Measurements from ENCODE around the gene CYYR1.

CYYR1 gene

DNA sequence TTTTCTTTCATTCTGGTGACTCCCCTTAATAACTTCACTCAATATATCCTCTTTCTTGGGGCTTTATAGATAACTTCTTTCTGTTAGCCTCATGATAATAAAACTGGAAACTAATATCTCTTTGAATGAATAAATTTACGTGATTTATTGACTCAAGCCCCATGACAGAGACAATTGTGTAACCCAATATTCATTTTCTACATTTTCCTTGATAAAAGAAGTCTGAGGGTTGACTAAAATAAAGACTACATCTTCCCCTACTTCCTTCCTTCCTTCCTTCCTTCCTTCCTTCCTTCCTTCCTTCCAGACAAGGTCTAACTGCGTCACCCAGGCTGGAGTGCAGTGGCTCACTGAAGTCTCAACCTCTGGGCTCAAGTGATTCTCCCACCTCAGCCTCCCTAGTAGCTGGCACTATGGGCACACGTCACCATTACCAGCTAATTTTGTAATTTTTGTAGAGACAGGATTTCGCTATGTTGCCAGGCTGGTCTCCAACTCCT is 85.1 kb downstream of the CYYR1 start:
- no peaks in the 10 kb centered on the region for H3K27me3 Mint-ChIP-seq (ENCODE audit: low read depth)
- peaks cover 4% of the 10 kb centered on the region for H3K36me3 Mint-ChIP-seq (ENCODE audit: low read depth)
- no peak overlapping the region for H3K4me3 Mint-ChIP-seq
- H3K27ac Mint-ChIP-seq = no peak overlapping the region
- TF ChIP-seq, protein P1, sequence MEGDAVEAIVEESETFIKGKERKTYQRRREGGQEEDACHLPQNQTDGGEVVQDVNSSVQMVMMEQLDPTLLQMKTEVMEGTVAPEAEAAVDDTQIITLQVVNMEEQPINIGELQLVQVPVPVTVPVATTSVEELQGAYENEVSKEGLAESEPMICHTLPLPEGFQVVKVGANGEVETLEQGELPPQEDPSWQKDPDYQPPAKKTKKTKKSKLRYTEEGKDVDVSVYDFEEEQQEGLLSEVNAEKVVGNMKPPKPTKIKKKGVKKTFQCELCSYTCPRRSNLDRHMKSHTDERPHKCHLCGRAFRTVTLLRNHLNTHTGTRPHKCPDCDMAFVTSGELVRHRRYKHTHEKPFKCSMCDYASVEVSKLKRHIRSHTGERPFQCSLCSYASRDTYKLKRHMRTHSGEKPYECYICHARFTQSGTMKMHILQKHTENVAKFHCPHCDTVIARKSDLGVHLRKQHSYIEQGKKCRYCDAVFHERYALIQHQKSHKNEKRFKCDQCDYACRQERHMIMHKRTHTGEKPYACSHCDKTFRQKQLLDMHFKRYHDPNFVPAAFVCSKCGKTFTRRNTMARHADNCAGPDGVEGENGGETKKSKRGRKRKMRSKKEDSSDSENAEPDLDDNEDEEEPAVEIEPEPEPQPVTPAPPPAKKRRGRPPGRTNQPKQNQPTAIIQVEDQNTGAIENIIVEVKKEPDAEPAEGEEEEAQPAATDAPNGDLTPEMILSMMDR (IDR thresholded peaks at IDR 0.05; ENCODE audit: unreplicated experiment in 3 of 3) = no peak
- no peaks in the 10 kb centered on the region for H3K9me3 Mint-ChIP-seq
- peaks cover 26% of the 10 kb centered on the region for H3K4me1 Mint-ChIP-seq

DNA sequence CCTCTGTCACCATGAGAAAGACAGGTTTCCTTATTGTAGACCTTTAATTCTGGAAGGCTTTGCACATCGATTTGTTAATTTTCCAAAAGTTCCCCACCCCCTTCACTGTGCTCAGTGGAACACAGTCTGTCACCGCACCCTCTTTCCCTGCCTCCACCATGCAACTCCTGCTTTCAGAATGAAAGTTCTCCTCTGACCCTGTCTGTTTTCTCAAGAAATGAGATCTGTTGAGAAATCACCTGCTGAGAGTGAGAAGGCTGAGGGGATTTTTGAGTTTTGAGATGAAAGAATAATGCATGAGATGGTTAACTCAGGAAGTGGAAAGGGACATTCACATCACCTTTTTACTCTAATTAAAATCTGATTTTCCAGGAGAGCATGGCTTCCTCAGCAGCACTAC is 99.6 kb downstream of the CYYR1 start:
- H3K27ac Mint-ChIP-seq = no peak overlapping the region
- H3K9me3 Mint-ChIP-seq = no peaks in the 10 kb centered on the region
- H3K27me3 Mint-ChIP-seq (ENCODE audit: low read depth) = no peaks in the 10 kb centered on the region
- H3K4me1 Mint-ChIP-seq = peaks cover 6% of the 10 kb centered on the region
- TF ChIP-seq, protein P1 (IDR thresholded peaks at IDR 0.05; ENCODE audit: unreplicated experiment in 3 of 3) = no peak
- no peak overlapping the region for H3K4me3 Mint-ChIP-seq
- peaks cover 45% of the 10 kb centered on the region for H3K36me3 Mint-ChIP-seq (ENCODE audit: low read depth)

DNA sequence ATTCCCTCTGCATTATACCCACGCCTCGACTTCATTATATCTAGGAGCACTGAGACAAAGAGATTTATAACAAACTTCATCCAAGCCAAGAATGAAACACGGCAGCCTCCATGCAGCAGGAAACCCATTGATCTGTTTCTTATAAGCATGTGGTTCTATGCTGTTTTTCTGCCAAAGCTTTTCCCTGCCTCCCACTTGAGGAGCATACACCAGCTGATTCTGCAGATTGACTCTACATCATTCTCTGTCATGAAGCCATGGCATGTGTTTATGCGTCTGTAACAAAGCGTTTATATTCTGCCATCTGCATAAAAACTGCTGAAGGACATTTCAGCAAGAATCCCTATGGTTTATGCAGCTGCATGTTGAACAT is 102.0 kb downstream of the CYYR1 start:
- Mint-ChIP-seq H3K27ac (no peak overlapping the region), H3K9me3 (no peaks in the 10 kb centered on the region), H3K36me3 (ENCODE audit: low read depth) (peaks cover 32% of the 10 kb centered on the region), H3K27me3 (ENCODE audit: low read depth) (no peaks in the 10 kb centered on the region), H3K4me1 (peaks cover 6% of the 10 kb centered on the region), H3K4me3 (no peak overlapping the region)
- TF ChIP-seq, protein P1 (IDR thresholded peaks at IDR 0.05; ENCODE audit: unreplicated experiment in 3 of 3) = no peak

DNA sequence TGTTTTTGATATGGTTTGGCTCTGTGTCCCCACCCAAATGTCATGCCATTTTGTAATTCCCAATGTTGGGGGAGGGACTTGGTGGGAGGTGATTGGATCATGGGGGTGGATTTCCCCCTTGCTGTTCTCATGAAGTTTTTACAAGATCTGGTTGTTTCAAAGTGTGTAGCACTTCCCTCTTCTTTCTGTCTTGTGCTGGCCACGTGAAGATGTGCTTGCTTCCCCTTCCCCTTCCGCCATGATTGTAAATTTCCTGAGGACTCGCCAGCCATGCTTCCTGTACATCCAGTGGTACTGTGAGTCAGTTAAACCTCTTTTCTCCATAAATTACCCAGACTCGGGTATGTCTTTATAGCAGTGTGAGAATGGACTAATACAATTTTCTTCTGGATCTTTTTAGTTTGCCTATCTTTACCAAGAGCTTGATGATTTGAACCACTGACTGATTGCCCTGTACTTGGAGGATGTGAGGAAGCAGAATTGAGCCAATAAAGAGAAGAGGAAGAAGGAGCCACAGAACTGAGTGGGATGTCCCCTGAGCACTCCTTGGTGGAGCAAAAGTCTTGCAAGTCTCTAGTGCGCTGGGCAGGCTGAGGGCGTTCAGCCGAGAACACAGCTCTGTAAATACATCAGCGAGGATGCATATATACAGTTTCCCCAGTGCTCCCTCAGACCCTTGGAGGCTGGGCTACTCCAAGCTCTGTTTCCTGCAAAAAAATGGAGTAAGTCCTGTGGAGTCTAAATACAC is 102.6 kb downstream of the CYYR1 start:
- Mint-ChIP-seq H3K4me1 (peaks cover 6% of the 10 kb centered on the region), H3K27me3 (ENCODE audit: low read depth) (no peaks in the 10 kb centered on the region), H3K36me3 (ENCODE audit: low read depth) (peaks cover 28% of the 10 kb centered on the region), H3K4me3 (no peak overlapping the region), H3K27ac (no peak overlapping the region), H3K9me3 (no peaks in the 10 kb centered on the region)
- TF ChIP-seq, protein P1 (IDR thresholded peaks at IDR 0.05; ENCODE audit: unreplicated experiment in 3 of 3) = no peak

DNA sequence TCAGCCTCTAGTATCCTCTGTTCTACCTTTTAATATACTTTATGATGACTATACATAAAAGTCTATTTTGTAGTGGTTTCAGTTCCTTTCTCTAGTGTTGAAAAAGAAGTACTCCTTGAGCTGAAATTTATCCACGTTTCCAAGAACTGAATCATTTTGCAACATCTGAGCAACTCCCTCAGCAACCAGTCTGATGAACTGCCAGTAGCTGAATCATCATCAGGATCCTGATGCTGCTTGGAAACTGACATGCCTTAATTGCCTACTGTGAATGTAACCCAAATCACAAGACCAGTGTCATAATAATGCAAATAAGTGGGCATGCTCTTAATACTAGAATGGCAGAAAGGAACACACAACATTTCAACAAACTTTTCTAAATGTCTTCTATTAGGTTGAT is 103.3 kb downstream of the CYYR1 start:
- H3K4me3 Mint-ChIP-seq = no peak overlapping the region
- H3K27me3 Mint-ChIP-seq (ENCODE audit: low read depth) = no peaks in the 10 kb centered on the region

More for the DNA sequence above, 103.3 kb downstream of the CYYR1 start:
- Mint-ChIP-seq H3K27ac (no peak overlapping the region), H3K4me1 (peaks cover 6% of the 10 kb centered on the region), H3K36me3 (ENCODE audit: low read depth) (peaks cover 20% of the 10 kb centered on the region), H3K9me3 (no peaks in the 10 kb centered on the region)
- TF ChIP-seq, protein P1 (IDR thresholded peaks at IDR 0.05; ENCODE audit: unreplicated experiment in 3 of 3) = no peak

Data from nephron (organoid).